DND-41 (cell line): ENCODE results near the gene KIFC3.

Experiments used
- ATAC-seq: fragments of 200-7000 bp; cut with Tn5 transposase; 3 replicates; pipeline ENCODE4 v1.9.1; 2021; ENCODE audit warnings: low read depth; ENCODE audit not compliant: insufficient read depth
- DNase-seq: peaks from one replicate; pipeline ENCODE4 v3.0.0-alpha.2; 2020
- H2AFZ ChIP-seq: 2 replicates; pipeline ENCODE4 v1.6.0; 2012; ENCODE audit warnings: low read depth, low read length
- H3K27ac ChIP-seq: 2 replicates; pipeline ENCODE4 v1.5.1; 2012; ENCODE audit warnings: low read length, inconsistent platforms
- H3K27me3 ChIP-seq: fragments of 200-600 bp; sonication (generic); 2 replicates; pipeline ENCODE4 v1.6.0; 2012; ENCODE audit warnings: low read length, mild to moderate bottlenecking, inconsistent platforms; ENCODE audit not compliant: insufficient read depth, poor library complexity
- H3K36me3 ChIP-seq: 2 replicates; pipeline ENCODE4 v1.5.1; 2012; ENCODE audit warnings: low read length, inconsistent platforms; ENCODE audit not compliant: insufficient read depth
- H3K4me1 ChIP-seq: 2 replicates; pipeline ENCODE4 v1.5.1; 2012; ENCODE audit warnings: mild to moderate bottlenecking, low read length; ENCODE audit not compliant: insufficient read depth
- H3K4me2 ChIP-seq: 2 replicates; pipeline ENCODE4 v1.6.0; 2012; ENCODE audit warnings: mild to moderate bottlenecking, moderate library complexity, low read length, inconsistent platforms; ENCODE audit not compliant: insufficient read depth
- H3K4me3 ChIP-seq, 2 experiments: fragments of 200-600 bp in 1 of 2; shearing (Covaris generic) in 1 of 2; 2 replicates each; pipeline ENCODE4 v1.5.1; 2012 to 2016; ENCODE audit warnings: inconsistent platforms in 2 of 2, low read length in 2 of 2, mild to moderate bottlenecking in 2 of 2, low read depth in 1 of 2, moderate library complexity in 1 of 2
- H3K79me2 ChIP-seq: 2 replicates; pipeline ENCODE4 v1.6.0; 2012; ENCODE audit warnings: low read length, inconsistent platforms; ENCODE audit not compliant: insufficient read depth
- H3K9ac ChIP-seq: 2 replicates; pipeline ENCODE4 v1.6.0; 2012; ENCODE audit warnings: low read depth, mild to moderate bottlenecking, inconsistent platforms, low read length, moderate library complexity
- H3K9me3 ChIP-seq: 2 replicates; pipeline ENCODE4 v1.5.1; 2012; ENCODE audit warnings: low read length, moderate library complexity, mild to moderate bottlenecking, inconsistent platforms; ENCODE audit not compliant: insufficient read depth, severe bottlenecking
- H4K20me1 ChIP-seq: 2 replicates; pipeline ENCODE4 v1.6.0; 2012; ENCODE audit warnings: low read length; ENCODE audit not compliant: insufficient read depth
- CTCF ChIP-seq: IDR thresholded peaks from 2 replicates; pipeline ENCODE4 v1.5.1; 2012; ENCODE audit warnings: borderline replicate concordance, low read length, moderate library complexity, mild to moderate bottlenecking; ENCODE audit not compliant: poor library complexity, severe bottlenecking; ENCODE audit errors: extremely low read depth
- EZH2 ChIP-seq: IDR thresholded peaks from 3 replicates; pipeline ENCODE4 v1.6.1; 2012; ENCODE audit warnings: borderline replicate concordance, low read depth, mild to moderate bottlenecking, moderate library complexity, low read length, inconsistent platforms; ENCODE audit not compliant: severe bottlenecking

Gene KIFC3

GRCh38 chr16:57752203-57752580, 50.1 kb downstream of the KIFC3 start:
- no peaks in the 10 kb centered on the region for H3K27me3 ChIP-seq
- TF ChIP-seq EZH2: no peak
- no peak for TF ChIP-seq CTCF
- no peaks in the 10 kb centered on the region for H3K4me1 ChIP-seq
- no peak overlapping the region for H3K9ac ChIP-seq
- no peak overlapping the region for H3K27ac ChIP-seq
- H3K36me3 ChIP-seq: peaks cover 87% of the 10 kb centered on the region
- no peak overlapping the region for H3K4me3 ChIP-seq
- no peaks in the 10 kb centered on the region for H3K79me2 ChIP-seq
- H3K4me2 ChIP-seq: no peak overlapping the region
- H3K9me3 ChIP-seq: no peaks in the 10 kb centered on the region
- DNase-seq (no peak), ATAC-seq (no peak)
- peaks cover 5% of the 10 kb centered on the region for H4K20me1 ChIP-seq
- H2AFZ ChIP-seq: no peak overlapping the region

- H3K79me2 ChIP-seq: no peaks in the 10 kb centered on the region
- peaks cover 1% of the 10 kb centered on the region; the same call in 1 of the 2 replicates for H4K20me1 ChIP-seq
- no peak for DNase-seq
- TF ChIP-seq CTCF (no peak), EZH2 (no peak)
- peaks cover 85% of the 10 kb centered on the region for H3K36me3 ChIP-seq
- H3K9me3 ChIP-seq: no peaks in the 10 kb centered on the region
- no peak overlapping the region for H3K27ac ChIP-seq
- H3K4me3 ChIP-seq: no peak overlapping the region
- H2AFZ ChIP-seq: no peak overlapping the region
- no peak overlapping the region for H3K9ac ChIP-seq
- ATAC-seq: no peak
- H3K4me1 ChIP-seq: no peaks in the 10 kb centered on the region
- no peaks in the 10 kb centered on the region for H3K27me3 ChIP-seq
- H3K4me2 ChIP-seq: no peak overlapping the region
Observed at GRCh38 chr16:57751539-57752202, 50.6 kb downstream of the KIFC3 start.

GRCh38 chr16:57750796-57751538, 51.3 kb downstream of the KIFC3 start:
- Histone ChIP-seq H3K4me3 (no peak overlapping the region), H3K27me3 (no peaks in the 10 kb centered on the region), H4K20me1 (no peaks in the 10 kb centered on the region; the same call in 1 of the 2 replicates), H3K9me3 (no peaks in the 10 kb centered on the region), H3K27ac (no peak overlapping the region), H3K4me2 (no peak overlapping the region), H3K36me3 (peaks cover 78% of the 10 kb centered on the region), H3K79me2 (no peaks in the 10 kb centered on the region), H2AFZ (no peak overlapping the region), H3K9ac (no peak overlapping the region), H3K4me1 (no peaks in the 10 kb centered on the region)
- no peak for TF ChIP-seq EZH2
- no peak for DNase-seq
- ATAC-seq: no peak

- DNase-seq (no peak), ATAC-seq (no peak)
- Histone ChIP-seq H3K9ac (no peak overlapping the region), H3K4me3 (no peak overlapping the region), H3K4me2 (no peak overlapping the region), H3K36me3 (peaks cover 68% of the 10 kb centered on the region), H4K20me1 (no peaks in the 10 kb centered on the region; the same call in 1 of the 2 replicates), H3K27ac (no peak overlapping the region), H3K4me1 (no peaks in the 10 kb centered on the region), H3K79me2 (no peaks in the 10 kb centered on the region), H3K27me3 (no peaks in the 10 kb centered on the region), H3K9me3 (no peaks in the 10 kb centered on the region), H2AFZ (no peak overlapping the region)
- TF ChIP-seq CTCF (no peak), EZH2 (no peak)
Observed at GRCh38 chr16:57749856-57750452, 52.3 kb downstream of the KIFC3 start.
